Inflammatory macrophage treated with lipopolysaccharide for 4 hours (primary cell): ENCODE data around the gene GIPC3.
"Not testable (repeated sequence)": the region's sequence is repeated elsewhere in the genome, so short reads cannot be mapped to it uniquely, and the experiment has no call there.

Source experiments
- DNase-seq: peaks from one replicate; pipeline ENCODE4 v3.0.0-alpha.2; 2020

Gene GIPC3

GRCh38 chr19:3620145-3620816 lies 35.0 kb downstream of the GIPC3 start:
- no peak for DNase-seq

DNA sequence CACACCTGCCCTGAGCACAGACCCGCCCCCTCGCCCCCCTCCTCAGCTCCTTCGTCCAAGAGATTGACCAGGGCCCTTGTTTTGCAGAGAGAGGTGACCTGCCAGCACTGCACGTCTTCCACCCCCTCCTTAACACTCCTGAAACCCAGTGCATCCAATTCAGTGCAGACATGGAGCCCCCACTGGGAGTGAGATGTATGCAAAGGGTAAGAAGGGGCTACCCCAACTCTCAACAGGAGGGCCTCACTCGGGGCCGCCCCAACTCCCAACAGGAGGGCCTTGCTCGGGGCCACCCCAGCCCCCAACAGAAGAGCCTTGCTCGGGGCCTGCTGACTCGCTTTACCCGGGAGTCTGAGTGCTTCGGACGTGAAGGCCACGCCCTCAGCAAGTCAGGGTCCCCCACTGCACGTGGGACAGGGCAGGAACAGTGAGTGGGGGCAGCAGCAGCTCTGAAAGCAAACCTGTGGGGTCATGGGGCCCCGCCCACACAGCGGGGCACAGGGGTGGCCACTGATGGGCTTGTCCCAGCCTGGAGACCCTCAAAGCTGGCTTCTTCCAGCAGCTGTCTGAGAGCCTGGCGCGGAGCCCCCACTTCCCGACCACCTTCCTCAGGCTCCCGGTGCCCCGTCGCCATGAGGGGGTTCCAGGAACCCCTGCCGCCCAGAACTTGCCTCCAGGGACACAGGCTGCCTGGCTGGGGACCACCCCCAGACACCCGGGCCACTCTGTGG lies 35.7 kb downstream of the GIPC3 start:
- no peak for DNase-seq

GRCh38 chr19:3621689-3622088 lies 36.4 kb downstream of the GIPC3 start:
- no peak for DNase-seq

GRCh38 chr19:3622224-3622623 lies 36.9 kb downstream of the GIPC3 start:
- DNase-seq: no peak

DNA sequence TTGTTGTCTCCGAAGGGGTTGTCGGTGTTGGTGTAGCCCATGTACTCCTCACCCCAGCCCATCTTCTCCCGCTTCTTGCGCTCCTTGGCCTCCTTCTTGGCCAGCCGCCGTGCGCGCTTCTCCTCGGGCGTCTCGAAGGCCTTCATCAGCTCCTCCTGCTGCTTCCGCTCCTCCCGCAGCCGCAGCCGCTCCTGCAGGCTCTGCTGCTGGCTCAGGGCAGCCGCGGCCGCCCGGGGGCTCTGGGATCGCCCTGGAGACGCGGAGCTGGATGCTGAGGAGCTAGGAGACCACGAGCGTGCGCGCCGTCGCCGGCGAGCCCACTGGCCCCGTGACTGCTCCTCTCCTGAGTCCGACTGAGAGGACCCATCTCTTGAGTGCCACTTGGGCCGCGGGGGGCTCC lies 38.4 kb downstream of the GIPC3 start:
- DNase-seq: no peak

DNA sequence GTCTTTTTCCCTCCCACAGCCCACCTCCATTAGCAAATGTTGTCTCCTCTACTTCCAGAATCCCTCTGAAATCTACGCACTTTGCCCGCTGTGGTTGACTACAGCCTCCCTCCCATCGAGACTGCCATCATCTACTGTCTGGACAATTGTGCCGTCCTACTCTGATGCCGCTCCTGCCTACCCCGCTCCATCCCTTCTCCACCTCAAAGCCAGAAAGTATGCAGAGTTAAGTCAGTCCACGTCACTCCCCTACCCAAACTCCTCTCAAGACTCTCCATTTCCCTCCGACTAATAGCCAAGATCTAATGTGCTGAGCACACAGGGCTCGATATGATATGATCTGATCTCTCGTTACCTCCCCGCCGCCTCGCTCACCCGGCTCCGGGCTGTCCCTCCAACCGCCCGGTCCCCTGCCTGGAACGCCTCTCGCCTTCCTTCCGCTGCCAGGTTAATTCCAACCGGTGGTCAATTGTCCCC lies 40.8 kb downstream of the GIPC3 start:
- DNase-seq: no peak

GRCh38 chr19:3626473-3627350 lies 41.4 kb downstream of the GIPC3 start, which contains the start of gene CACTIN:
CACTIN (minus strand) TSS chr19:3626790; CDS start chr19:3626762, 28 bp downstream.
- DNase-seq: peak; percentile 100

GRCh38 chr19:3627351-3627723 lies 42.1 kb downstream of the GIPC3 start:
- DNase-seq: no peak

- not testable (repeated sequence) for DNase-seq
Measured at GRCh38 chr19:3628766-3629165, 43.5 kb downstream of the GIPC3 start.

DNA sequence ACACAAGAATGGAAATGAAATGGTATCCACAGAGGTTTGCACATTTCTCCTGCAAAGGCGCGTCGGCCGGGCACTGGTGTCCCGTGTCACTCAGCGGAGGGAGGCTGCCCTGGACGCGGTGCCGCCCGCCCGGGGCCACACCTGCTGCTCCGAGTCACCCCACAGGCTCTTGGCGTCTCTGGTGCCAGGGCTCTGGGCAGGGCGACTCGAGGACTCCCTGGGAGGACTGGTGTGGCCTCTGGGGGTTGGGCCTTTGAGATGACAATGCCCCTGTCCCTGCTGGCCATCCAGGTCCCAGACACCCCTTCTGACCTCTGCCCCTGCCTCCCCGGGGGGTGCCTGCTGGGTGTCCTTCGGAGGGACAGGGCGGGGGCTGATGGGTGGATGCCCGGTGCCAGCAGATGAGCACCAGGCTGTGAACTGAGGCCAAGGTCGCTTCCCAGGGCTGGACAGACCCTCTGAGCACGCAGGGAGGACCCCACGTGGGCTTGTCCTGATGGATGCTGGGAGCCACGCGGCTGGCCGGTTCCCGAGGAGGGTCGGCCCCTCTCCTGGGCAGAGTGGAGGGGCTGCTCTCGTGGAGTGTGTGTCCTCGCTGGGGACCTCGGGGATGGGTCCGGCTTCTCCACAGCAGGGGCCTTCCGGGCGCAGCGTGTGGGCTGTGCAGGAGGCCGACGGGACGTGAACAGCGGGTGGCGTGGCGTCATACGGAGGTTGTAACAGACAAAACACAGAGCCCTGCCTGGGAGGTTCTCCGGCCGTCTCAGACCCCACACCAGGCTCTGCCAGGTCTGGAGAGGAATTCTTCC lies 46.0 kb downstream of the GIPC3 start:
- no peak for DNase-seq

DNA sequence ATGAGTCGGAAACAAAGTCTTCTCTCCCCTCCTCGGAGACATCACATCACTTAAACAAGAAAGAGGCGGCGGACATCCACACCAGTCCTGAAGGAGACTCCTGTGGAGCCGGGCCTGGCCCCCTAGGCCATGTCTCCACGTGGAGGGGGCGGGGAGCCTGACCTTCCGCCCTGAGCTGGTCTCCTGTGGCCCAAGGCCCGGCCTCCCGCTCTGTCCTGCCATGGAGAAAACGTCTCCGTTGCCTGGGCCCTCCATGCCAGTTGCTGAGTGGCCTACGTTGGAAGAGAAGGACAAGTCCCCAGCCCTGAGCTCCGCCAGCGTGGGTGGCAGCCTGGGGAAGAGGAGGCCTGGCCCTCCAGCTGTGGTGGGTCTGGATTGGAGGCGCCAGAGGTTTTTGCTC lies 46.8 kb downstream of the GIPC3 start:
- no peak for DNase-seq

GRCh38 chr19:3632739-3633558 lies 47.7 kb downstream of the GIPC3 start:
- no peak for DNase-seq

DNA sequence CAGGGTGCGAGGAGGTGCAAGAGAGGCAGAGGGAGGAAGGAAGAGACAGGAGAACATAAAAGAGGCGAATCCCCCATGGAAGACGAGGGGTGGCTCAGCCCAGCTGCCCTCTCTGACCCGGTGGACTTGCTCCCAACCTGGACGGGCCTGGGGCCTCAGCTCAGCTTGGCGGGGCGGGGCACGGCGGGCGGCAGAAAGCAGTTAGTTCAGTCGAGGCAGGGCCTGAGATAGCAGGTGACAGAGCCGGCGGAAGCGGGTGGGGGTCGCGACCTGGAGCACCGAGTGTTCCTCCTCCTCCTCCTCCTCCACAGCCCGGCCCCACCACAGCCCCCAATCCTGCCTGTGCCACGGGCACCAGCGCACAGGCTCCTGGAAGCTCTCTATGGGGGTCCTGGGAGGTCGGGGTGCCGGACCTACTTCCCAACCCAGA lies 48.3 kb downstream of the GIPC3 start:
- DNase-seq: no peak

DNA sequence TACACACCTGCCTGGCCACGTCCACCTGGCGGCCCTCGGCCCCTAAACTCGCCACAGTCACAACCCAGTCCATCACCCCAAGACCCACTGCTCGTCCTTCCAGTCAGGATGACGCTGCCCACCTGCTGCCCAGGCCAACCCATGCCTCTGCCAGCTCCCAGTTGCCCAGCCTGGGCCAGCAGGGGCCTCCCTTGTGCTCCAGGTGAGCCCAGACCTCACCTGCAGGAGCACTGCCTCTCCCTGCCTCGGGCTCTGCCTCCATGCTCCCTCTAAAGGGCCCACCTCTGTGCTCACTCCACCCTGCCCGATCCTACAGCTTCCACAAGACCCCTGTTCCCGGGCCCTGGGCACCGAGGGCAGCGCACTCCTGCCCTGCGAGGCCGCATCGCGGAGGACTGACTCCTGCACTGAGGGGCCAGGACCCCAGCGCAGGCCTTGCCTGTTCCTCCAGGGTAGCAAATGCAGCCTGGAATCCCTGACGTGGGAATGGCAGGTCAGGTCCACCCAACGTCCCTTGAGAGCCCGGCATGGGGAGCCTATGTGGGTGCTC lies 49.3 kb downstream of the GIPC3 start:
- DNase-seq: no peak

- no peak for DNase-seq
Measured at GRCh38 chr19:3636506-3636905, 51.2 kb downstream of the GIPC3 start.

DNA sequence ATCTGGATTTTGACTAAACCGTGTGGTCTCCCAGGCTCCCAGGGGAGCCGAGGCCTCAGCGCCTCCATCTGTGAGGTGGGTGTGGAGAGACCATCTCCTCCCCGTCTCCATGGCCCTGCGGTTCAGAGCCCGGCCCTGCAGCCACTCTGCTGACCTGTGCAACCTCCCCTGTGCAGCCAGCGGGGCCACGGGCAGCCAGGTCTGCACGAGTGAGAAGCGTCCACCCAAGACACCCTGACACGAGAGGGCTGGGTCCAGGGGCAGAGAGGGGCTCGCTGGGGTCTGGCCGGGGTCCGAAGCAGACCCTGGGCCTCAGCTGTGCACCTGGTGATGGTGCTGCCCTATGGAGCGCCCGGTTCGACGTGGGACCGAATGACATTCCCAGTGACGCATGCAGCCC lies 51.7 kb downstream of the GIPC3 start:
- DNase-seq: no peak

DNA sequence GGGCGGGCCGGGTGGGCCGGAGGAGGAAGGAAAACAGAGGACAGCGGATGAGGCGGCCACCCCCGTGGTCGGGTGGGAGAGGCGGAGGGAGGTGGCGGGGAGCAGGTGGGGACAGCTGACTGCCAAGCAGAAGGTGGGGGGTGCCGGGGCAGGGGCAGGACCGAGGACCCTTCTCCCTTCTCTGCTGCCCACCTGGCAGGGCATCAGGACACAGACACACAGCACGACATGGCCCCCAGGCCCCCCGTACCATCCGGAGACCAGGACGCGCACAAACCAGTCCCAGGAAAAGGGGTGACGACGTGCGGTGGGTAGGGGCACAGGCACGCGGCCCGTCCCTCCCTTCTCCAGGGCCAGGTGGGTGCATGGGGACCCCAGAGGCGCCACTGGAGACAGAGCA lies 52.3 kb downstream of the GIPC3 start:
- no peak for DNase-seq

DNA sequence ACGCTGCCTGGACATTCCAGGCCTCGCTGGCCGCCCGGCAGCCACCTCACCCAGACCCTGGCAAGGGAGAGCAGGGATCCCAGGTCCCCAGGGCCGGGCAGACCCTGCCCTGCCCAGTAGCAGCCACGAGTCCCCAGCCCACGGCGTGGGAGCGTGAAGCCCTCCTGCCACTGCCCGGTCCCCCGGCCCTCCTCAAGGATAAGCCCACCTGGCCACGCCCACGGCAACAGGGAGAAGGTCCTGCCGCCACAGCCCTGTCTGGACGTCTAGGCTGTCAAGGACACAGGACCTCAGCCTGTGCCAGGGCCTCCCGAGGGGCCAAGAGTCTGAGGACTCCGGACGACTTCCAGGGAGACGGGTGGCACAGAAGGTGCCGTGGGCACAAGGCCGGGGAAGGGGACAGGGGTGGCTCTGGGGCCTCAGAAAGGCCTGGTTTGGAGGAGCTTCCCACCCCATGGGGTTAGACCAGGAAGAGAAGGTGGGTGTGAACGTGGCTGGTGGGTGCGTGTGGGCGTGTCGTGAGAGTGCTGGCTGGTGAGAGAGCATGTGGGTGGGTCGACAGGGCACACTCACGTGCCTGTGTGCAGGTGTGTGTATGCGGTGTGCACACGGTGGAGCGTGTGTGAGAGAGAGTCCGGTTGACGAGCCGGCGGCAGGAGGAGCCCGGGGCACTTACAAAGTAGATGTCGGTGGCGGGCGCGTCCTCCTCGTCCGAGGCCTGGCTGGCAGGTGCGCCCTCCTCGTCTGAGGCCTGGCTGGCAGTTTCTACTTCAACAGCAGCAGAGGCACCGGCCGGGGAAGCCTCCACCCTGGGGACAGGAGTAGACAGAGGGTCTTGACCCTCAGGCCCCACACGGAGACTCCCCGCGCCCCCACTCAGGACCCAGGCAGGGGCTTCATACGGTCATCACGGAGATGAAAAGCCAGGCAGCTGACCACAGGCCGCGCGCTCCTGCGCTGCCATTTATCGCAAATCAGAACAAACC lies 53.2 kb downstream of the GIPC3 start:
- no peak for DNase-seq

- no peak for DNase-seq
Measured at GRCh38 chr19:3639479-3639878, 54.2 kb downstream of the GIPC3 start.
